NCI-H146 treated with DMSO at 0.1 percent for 48 hours (cell line): ENCODE results near the gene SERPINA9.
"Not testable (repeated sequence)": the region's sequence is repeated elsewhere in the genome, so short reads cannot be mapped to it uniquely, and the experiment has no call there.

Experiments used
- DNase-seq: peaks from one replicate; lab custom pipeline; 2025; ENCODE audit not compliant: unreplicated experiment; lab: John Stamatoyannopoulos, UW

SERPINA9 gene

GRCh38 chr14:94489336-94489735 is 13.3 kb upstream of the SERPINA9 start:
- DNase-seq: no peak

- no peak for DNase-seq
Measured at GRCh38 chr14:94486883-94487282, 10.9 kb upstream of the SERPINA9 start.

GRCh38 chr14:94485944-94486841 is 10.2 kb upstream of the SERPINA9 start:
- no peak for DNase-seq

GRCh38 chr14:94484481-94484880 is 8.5 kb upstream of the SERPINA9 start:
- DNase-seq: no peak

DNA sequence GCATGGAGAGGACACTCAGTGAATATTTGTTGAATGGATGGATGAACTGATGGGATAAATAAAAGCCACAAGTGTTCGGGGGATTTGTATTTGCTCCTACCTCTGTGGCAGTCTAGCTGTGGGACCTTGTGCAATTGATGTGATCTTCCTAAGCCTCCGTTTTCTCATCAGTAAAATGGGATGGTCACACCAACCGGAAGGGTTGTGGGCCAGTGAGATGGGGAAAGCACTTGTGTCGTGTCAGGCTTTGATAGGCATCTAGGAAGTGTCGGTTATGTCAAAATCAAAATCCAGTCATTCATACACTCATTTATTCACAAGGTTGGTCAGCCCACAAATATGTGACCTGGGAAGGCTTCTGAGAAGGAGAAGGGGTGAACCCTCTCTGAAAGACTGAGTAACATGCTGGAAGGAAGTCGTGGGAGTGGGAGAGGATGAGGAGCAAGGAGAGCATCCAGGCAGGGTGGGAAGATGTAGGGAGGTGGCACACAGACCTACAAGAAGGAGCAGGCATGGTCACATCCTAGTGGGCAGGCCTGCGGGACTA is 7.8 kb upstream of the SERPINA9 start:
- DNase-seq: no peak

- no peak for DNase-seq
Measured at GRCh38 chr14:94483071-94483451, 7.1 kb upstream of the SERPINA9 start.

GRCh38 chr14:94482132-94483070 is 6.4 kb upstream of the SERPINA9 start:
- DNase-seq: not testable (repeated sequence)

GRCh38 chr14:94481468-94482131 is 5.6 kb upstream of the SERPINA9 start:
- no peak for DNase-seq

DNA sequence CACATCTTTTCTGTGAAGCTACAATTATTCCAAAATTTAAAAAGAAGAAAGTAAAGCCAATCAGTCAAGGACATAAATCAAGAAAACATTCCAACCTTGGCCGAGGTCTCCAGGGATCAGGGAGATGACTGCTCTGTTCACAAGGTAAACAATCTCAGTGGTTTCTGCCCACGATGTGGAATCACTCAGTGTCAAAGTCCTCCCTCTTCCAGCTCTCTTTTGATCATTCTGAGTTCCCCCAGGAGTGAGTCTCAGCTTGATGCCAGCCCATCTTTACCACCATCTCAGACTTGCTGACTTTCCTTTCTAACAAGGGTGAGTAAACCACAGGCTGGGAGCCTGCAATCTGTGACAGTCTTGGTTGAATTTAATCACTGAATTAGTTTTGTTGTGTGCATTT is 4.8 kb upstream of the SERPINA9 start:
- DNase-seq: no peak

DNA sequence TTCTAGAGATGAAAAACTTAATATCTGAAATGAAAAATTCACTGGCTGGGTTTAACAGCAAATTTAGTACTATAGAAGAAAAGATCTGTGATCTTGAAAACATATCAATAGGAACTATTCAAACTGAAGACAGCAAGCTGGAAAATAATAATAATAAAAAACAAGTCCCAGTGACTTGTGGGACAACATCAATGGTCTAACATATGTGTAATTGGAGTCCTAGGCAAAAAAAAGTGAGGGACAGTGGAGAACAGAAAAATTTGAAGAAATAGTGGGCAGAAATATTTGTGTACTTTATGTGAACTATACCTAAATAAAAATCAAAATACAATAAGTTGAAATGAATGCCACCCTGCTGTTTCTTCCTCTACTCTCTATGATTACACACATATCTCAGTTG is 2.4 kb upstream of the SERPINA9 start:
- DNase-seq: no peak

GRCh38 chr14:94474581-94475031 is 1.4 kb downstream of the SERPINA9 start:
- DNase-seq: no peak

GRCh38 chr14:94473666-94474410 is 2.2 kb downstream of the SERPINA9 start:
- DNase-seq: no peak

DNA sequence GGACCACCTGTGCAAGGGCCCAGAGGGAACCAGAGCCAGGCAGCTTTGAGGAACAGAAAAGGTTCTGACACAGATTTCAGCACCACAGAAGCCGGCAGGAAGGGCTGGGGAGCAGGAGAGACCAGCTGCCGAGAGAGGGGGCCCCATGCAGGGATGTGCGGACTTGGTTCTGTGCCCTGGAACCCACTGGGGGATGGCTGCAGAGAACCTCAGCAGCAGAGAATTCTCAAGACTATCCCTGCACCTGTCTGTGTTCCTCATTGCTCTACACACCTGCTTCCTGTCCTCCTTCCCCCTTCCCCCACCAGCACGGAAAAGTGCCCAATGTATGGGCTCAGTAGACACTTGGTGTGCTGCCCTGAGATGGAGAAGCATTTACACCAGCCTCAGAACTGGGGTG is 3.2 kb downstream of the SERPINA9 start:
- DNase-seq: no peak

DNA sequence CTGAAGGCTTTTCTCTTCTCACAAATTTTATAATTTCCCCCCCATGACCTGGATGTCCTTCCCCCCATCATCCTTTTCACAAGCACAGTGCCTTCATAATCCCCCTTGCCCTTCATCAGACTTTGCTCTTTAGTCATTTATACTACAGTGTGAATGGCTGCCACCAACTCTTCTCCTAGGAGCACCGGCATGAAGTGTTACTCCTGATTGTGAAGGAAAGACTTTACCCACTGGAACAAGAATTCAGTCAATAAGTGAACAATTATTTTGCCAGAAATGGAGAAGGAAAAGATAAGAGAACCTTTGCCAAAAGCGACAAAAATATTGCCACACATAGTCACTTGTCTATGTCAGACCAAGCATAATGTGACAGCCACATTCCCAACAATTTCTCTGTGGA is 5.0 kb downstream of the SERPINA9 start:
- no peak for DNase-seq

GRCh38 chr14:94470311-94470710 is 5.7 kb downstream of the SERPINA9 start:
- no peak for DNase-seq

DNA sequence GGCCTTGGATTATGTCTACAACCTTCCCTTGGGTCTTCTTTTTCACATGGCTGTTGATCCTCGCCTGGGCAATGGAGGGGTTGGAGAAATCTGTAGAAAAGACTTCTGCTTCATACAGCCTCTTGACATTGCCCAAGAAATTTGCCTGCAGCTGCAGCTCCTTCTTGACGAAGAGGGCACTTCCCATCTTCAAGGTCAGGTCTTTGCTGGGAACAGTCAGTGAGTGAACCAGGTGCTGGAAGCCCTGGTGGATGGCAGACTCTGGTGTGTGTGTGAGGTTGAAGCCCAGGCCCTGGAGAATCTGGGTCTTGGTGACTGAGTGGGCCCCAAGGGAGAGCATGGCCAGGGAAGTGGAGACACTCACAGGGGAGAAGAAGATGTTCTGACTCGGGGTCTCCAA is 6.7 kb downstream of the SERPINA9 start:
- no peak for DNase-seq

- DNase-seq: no peak
Measured at GRCh38 chr14:94467728-94468520, 8.1 kb downstream of the SERPINA9 start.

GRCh38 chr14:94466706-94467370 is 9.2 kb downstream of the SERPINA9 start:
- DNase-seq: no peak

- DNase-seq: no peak
Measured at GRCh38 chr14:94465042-94465441, 11.0 kb downstream of the SERPINA9 start.
